ENCODE measurements around the gene NFATC2IP. TPM values are rescaled to one million over a fixed set of nuclear protein-coding genes. Genes with fewer than 3 reads are reported as not detected.
"Not testable (repeated sequence)": the region's sequence is repeated elsewhere in the genome, so short reads cannot be mapped to it uniquely, and the experiment has no call there.

Gene NFATC2IP
- total and polyA plus RNA-seq, 2 experiments from 2014 or later: 11.4 to 16.8 TPM

DNA sequence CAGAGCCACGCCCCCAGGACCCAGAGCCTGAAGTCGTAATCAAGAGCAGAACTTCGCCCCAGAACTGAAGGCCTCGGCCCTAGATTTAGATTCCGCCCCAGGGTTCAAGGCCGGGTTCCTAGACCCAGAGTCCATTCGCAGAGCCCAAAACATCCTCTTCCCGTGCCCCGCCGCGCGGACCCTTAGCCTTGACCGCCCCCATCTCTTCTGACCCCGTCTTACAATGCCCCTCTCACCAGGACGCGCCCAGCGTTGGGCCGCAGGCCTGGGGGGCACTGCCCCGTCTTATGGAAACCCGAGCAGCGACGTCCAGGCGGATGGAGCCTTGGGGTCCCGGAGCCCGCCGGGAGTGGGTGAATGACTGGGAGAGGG lies 14.0 kb upstream of the NFATC2IP start:
- Histone ChIP-seq H3K9me3 (ENCODE audit: low read depth) (no peaks in the 10 kb centered on the region), H3K4me2 (ENCODE audit: unreplicated experiment) (no peak overlapping the region), H3K79me2 (ENCODE audit: insufficient read depth) (no peaks in the 10 kb centered on the region), H3K4me1 (ENCODE audit: insufficient read depth) (no peaks in the 10 kb centered on the region), H3F3A (ENCODE audit: insufficient read depth) (no peaks in the 10 kb centered on the region), H3K36me3 (ENCODE audit: low read depth) (no peaks in the 10 kb centered on the region), H3K27ac (no peak overlapping the region), H3K9me2 (ENCODE audit: insufficient read depth) (no peaks in the 10 kb centered on the region), H4K20me1 (ENCODE audit: insufficient read depth) (no peaks in the 10 kb centered on the region), H2AFZ (no peak overlapping the region), H3K9ac (no peak overlapping the region), H3K27me3 (replicated peaks; ENCODE audit: insufficient read depth) (no peaks in the 10 kb centered on the region), H3K4me3 (no peak overlapping the region)
- no peak for DNase-seq
- TF ChIP-seq EZH2phosphoT487 (IDR thresholded peaks at IDR 0.05; ENCODE audit: insufficient read depth, low read depth) (no peak), EZH2 (IDR thresholded peaks at IDR 0.05; ENCODE audit: insufficient read depth, poor library complexity, severe bottlenecking) (no peak)
- 76 to 81% methylated on average over 21 to 26 of the region's 26 CpGs for WGBS, 2 experiments (ENCODE audit: low coverage in 1 of 2, low lambda C conversion rate in 2 of 2, missing lambda C conversion rate in 2 of 2)
- in situ Hi-C loops (cut with MboI): loop anchor here (25.0 kb wide), 1 partner anchor 399 kb away; the partner anchor contains the start of gene NUPR1

DNA sequence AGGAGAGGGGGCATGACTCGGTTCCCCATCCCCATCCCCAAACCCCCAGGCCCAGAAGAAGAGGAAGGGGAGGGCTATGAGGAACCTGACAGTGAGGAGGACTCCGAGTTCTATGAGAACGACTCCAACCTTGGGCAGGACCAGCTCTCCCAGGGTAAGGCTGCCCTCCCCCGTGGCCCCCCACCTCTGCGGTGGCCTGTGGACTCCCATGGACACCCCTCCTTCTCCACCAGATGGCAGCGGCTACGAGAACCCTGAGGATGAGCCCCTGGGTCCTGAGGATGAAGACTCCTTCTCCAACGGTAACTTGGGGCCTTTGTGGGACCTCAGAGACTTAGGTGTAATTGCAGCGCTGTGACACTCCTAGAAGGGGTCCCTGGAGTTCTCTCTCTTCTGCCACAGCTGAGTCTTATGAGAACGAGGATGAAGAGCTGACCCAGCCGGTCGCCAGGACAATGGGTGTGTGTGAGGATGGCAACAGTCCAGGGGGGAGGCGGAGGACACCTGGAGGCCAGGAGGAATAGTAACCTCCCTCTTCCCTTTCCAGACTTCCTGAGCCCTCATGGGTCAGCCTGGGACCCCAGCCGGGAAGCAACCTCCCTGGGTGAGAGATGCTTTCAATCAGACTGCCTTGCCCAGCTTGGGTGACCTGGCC lies 13.4 kb upstream of the NFATC2IP start:
- no peaks in the 10 kb centered on the region for H3K4me1 ChIP-seq (ENCODE audit: insufficient read depth)
- no peaks in the 10 kb centered on the region for H3K9me3 ChIP-seq (ENCODE audit: low read depth)
- DNase-seq: no peak
- no peak overlapping the region for H3K4me2 ChIP-seq (ENCODE audit: unreplicated experiment)
- TF ChIP-seq EZH2 (IDR thresholded peaks at IDR 0.05; ENCODE audit: insufficient read depth, poor library complexity, severe bottlenecking): no peak
- no peak for TF ChIP-seq EZH2phosphoT487 (IDR thresholded peaks at IDR 0.05; ENCODE audit: insufficient read depth, low read depth)
- no peaks in the 10 kb centered on the region for H4K20me1 ChIP-seq (ENCODE audit: insufficient read depth)
- whole genome bisulfite sequencing, 2 experiments (ENCODE audit: low coverage in 1 of 2, low lambda C conversion rate in 2 of 2, missing lambda C conversion rate in 2 of 2): 67 to 72% methylated on average over 12 to 14 of the region's 14 CpGs
- H3K36me3 ChIP-seq (ENCODE audit: low read depth): no peaks in the 10 kb centered on the region
- no peak overlapping the region for H3K9ac ChIP-seq
- no peak overlapping the region for H2AFZ ChIP-seq
- in situ Hi-C loops (cut with MboI): loop anchor here (25.0 kb wide), 1 partner anchor 400 kb away; the partner anchor contains the start of gene NUPR1
- H3K27ac ChIP-seq: no peak overlapping the region
- no peak overlapping the region for H3K4me3 ChIP-seq
- H3K9me2 ChIP-seq (ENCODE audit: insufficient read depth): no peaks in the 10 kb centered on the region
- no peaks in the 10 kb centered on the region for H3K79me2 ChIP-seq (ENCODE audit: insufficient read depth)
- H3K27me3 ChIP-seq (replicated peaks; ENCODE audit: insufficient read depth): no peaks in the 10 kb centered on the region
- no peaks in the 10 kb centered on the region for H3F3A ChIP-seq (ENCODE audit: insufficient read depth)

- Histone ChIP-seq H3F3A (ENCODE audit: insufficient read depth) (no peaks in the 10 kb centered on the region), H3K79me2 (ENCODE audit: insufficient read depth) (no peaks in the 10 kb centered on the region), H3K27me3 (replicated peaks; ENCODE audit: insufficient read depth) (no peaks in the 10 kb centered on the region), H3K4me1 (ENCODE audit: insufficient read depth) (no peaks in the 10 kb centered on the region), H3K36me3 (ENCODE audit: low read depth) (no peaks in the 10 kb centered on the region), H3K4me2 (ENCODE audit: unreplicated experiment) (no peak overlapping the region), H3K4me3 (no peak overlapping the region), H3K9me2 (ENCODE audit: insufficient read depth) (no peaks in the 10 kb centered on the region), H3K9me3 (ENCODE audit: low read depth) (no peaks in the 10 kb centered on the region), H2AFZ (no peak overlapping the region), H4K20me1 (ENCODE audit: insufficient read depth) (no peaks in the 10 kb centered on the region), H3K9ac (no peak overlapping the region), H3K27ac (no peak overlapping the region)
- TF ChIP-seq EZH2 (IDR thresholded peaks at IDR 0.05; ENCODE audit: insufficient read depth, poor library complexity, severe bottlenecking) (no peak), EZH2phosphoT487 (IDR thresholded peaks at IDR 0.05; ENCODE audit: insufficient read depth, low read depth) (no peak)
- in situ Hi-C loops (cut with MboI): loop anchor here (25.0 kb wide), 1 partner anchor 401 kb away; the partner anchor contains the start of gene NUPR1
- 64 to 65% methylated on average over 7 of the region's 7 CpGs for WGBS, 2 experiments (ENCODE audit: low coverage in 1 of 2, low lambda C conversion rate in 2 of 2, missing lambda C conversion rate in 2 of 2)
- no peak for DNase-seq
Measured at GRCh38 chr16:28938721-28939120, 12.0 kb upstream of the NFATC2IP start.

DNA sequence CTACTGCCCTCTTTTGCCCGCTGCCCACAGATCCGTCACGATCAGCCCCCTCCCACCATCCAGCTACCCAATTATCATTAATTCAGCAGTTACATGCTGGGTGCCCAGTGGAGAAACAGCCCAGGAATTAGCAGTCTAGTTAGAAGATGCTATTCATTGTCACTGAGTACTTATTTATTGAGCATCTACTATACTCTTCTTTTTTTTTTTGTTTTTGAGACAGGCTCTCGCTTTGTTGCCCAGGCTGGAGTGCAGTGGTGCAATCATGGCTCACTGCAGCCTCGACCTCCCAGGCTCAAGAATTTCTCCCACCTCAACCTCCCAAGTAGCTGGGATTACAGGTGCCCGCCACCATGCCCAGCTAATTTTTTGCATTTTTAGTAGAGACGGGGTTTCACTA lies 10.9 kb upstream of the NFATC2IP start:
- not testable (repeated sequence) for H3K9ac ChIP-seq; H3K4me2 ChIP-seq (ENCODE audit: unreplicated experiment); H3K36me3 ChIP-seq (ENCODE audit: low read depth); DNase-seq; H3K4me3 ChIP-seq; H3K27ac ChIP-seq; H3K9me2 ChIP-seq (ENCODE audit: insufficient read depth); H3K4me1 ChIP-seq (ENCODE audit: insufficient read depth); H3F3A ChIP-seq (ENCODE audit: insufficient read depth); H3K79me2 ChIP-seq (ENCODE audit: insufficient read depth); H4K20me1 ChIP-seq (ENCODE audit: insufficient read depth); H2AFZ ChIP-seq; H3K9me3 ChIP-seq (ENCODE audit: low read depth); H3K27me3 ChIP-seq (replicated peaks; ENCODE audit: insufficient read depth)
- in situ Hi-C loops (cut with MboI): loop anchor here (5.0 to 25.0 kb wide), 2 partner anchors 48 to 403 kb away; partner anchors contain the start of gene NUPR1
- WGBS, 2 experiments (ENCODE audit: low coverage in 1 of 2, low lambda C conversion rate in 2 of 2, missing lambda C conversion rate in 2 of 2): 75 to 82% methylated on average over 7 of the region's 7 CpGs

DNA sequence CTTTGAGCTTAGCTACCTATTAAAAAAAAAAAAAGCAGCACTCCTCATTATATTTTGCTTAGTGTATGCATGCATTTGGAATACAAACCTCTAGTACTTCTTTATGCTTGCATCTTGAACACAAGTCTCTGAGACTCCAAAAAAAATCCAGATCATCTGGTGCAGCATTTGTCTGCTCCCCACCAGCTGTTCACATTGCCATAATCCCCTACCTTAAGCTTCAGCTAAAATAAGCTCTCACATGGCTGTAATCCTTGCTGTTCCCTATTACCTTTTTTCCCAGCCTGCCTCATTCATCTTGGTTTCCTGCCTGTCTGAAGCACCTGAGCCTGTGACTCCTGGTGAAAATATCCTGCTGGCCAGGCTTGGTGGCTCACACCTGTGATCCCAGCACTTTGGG lies 7.5 kb upstream of the NFATC2IP start:
- no peak overlapping the region for H2AFZ ChIP-seq
- no peak overlapping the region for H3K9ac ChIP-seq
- no peaks in the 10 kb centered on the region for H3K9me2 ChIP-seq (ENCODE audit: insufficient read depth)
- H3K4me1 ChIP-seq (ENCODE audit: insufficient read depth): no peaks in the 10 kb centered on the region
- TF ChIP-seq EZH2 (IDR thresholded peaks at IDR 0.05; ENCODE audit: insufficient read depth, poor library complexity, severe bottlenecking) (no peak), EZH2phosphoT487 (IDR thresholded peaks at IDR 0.05; ENCODE audit: insufficient read depth, low read depth) (no peak)
- no peaks in the 10 kb centered on the region for H3K9me3 ChIP-seq (ENCODE audit: low read depth)
- in situ Hi-C loops (cut with MboI): loop anchor here (5.0 to 25.0 kb wide), 2 partner anchors 51 to 406 kb away; partner anchors contain the start of gene NUPR1
- no peaks in the 10 kb centered on the region for H3F3A ChIP-seq (ENCODE audit: insufficient read depth)
- H4K20me1 ChIP-seq (ENCODE audit: insufficient read depth): no peaks in the 10 kb centered on the region
- no peaks in the 10 kb centered on the region for H3K36me3 ChIP-seq (ENCODE audit: low read depth)
- H3K27me3 ChIP-seq (replicated peaks; ENCODE audit: insufficient read depth): no peaks in the 10 kb centered on the region
- no peak overlapping the region for H3K4me3 ChIP-seq
- DNase-seq: no peak
- H3K27ac ChIP-seq: no peak overlapping the region
- H3K4me2 ChIP-seq (ENCODE audit: unreplicated experiment): no peak overlapping the region
- H3K79me2 ChIP-seq (ENCODE audit: insufficient read depth): no peaks in the 10 kb centered on the region

Measured in GM23248 (cell line).